A549 treated with AZD2906 at 1 μM for 4 hours (cell line): ENCODE data around the gene DOC2A. TPM values are rescaled to one million over a fixed set of nuclear protein-coding genes. Genes with fewer than 3 reads are reported as not detected.

ENCODE experiments used
- total RNA-seq: library from RNA; stranded (reverse); fragments of 200-300 nt; extraction: Qiagen RNA extraction; gene quantifications from 5 replicates; pipeline ENCODE4 v1.2.3, GENCODE V29; 2022

DOC2A gene
- total RNA-seq = 1.3 to 1.9 TPM (median 1.8 TPM) in 5 replicates

GRCh38 chr16:30010844-30011713 lies at the start of gene DOC2A:
TSS of gene DOC2A (minus strand) at chr16:30011027. CDS start at chr16:30010222, 805 bp downstream.

DNA sequence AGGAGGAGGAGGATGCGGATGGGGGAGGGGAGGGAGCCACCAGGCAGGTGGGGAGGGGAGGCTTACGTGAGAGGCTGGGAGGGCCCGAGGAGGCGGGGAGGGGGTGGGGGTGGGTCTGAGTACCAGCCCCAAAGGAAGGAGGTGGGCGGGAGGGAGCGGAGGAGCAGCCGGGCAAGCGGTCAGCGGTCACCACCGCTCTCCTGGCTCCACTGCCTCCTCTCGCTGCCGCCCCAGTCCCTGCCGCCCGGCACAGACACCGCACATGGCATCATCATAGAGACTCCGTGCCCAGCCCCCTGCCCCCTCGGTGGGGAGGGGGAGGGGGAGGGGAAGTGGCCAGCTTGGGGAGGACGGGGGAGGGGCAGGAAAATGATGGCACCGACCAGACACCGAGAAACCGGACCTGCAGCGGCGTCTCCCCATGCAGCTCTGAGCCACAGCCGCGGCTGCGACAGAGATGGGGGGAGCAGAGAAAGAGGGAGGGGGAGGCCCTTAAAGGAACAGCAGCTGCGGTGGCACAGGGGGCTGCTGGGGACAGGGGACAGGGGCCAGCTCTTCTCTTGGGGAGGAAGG lies 20.1 kb upstream of the DOC2A start, which contains the start of gene TLCD3B:
Gene TLCD3B, minus strand, starts transcription at position 431 of the 573 bp plus-strand sequence. CDS start 744 bp downstream, outside the sequence.

GRCh38 chr16:30022887-30023286 lies 12.1 kb upstream of the DOC2A start, which contains the start of gene C16orf92:
TSS of gene C16orf92 (plus strand) at chr16:30023198. CDS start at chr16:30023341, 143 bp downstream.

GRCh38 chr16:29995911-29996765 lies 14.7 kb downstream of the DOC2A start, which contains the start of gene INO80E:
TSS of gene INO80E (plus strand) at chr16:29996241. CDS start at chr16:29996311, 70 bp downstream.

GRCh38 chr16:29995324-29995910 lies 15.4 kb downstream of the DOC2A start, which contains the start of gene HIRIP3:
TSS of gene HIRIP3 (minus strand) at chr16:29995617. CDS start at chr16:29995605, 12 bp downstream.

GRCh38 chr16:29973384-29974246 lies 37.2 kb downstream of the DOC2A start, which contains the start of gene TAOK2:
TSS of gene TAOK2 (plus strand) at chr16:29973868. CDS start at chr16:29977773, 3,905 bp downstream.

DNA sequence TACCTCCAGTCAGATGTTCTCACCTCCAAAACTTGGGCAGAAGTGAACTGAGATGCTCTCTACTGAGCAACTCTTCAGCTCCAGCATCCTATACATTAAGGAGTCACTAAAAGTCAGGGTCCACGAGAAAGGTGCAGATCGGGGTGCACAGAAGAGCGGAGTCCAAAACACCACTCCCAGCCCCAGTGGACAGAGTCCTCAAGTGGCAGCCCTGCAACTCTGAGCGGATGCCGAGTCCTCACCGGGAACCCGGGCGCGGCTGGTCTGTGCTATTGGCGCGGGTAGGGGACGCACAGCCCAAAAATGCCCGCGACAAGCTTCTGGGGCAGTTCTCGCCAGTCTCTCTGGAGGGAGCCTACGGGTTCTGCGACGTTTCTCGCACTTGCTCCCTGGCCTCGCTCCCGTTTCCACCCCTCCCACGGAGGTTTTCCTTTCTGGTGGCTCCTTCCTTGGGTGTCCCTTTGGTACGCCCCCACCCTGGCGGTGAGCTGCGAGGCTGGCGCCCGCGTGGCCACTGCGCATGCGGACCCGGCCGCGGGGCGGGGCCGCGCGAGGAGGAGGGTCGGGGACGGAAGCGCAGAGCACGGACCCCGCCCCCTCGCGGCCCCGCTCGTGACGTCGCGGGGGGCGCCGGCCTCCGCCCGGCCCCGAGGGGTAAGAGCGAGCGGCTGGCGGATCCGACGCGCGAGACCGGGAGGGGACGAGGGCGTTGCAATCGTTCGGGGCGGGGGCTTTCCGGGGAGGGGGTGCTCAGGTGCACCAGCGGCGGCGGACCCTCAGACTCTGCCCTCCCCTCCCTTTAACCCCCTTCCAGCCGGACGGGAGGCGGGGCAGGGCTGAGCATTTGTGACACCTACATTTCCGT lies 49.1 kb downstream of the DOC2A start, which contains the start of gene TMEM219:
Gene TMEM219, plus strand, starts transcription at position 601 of the 865 bp plus-strand sequence. CDS start 1,065 bp downstream, outside the sequence.

Other genes starting within 250 kb of the DOC2A start
- not detected in 5 replicates for gene ZG16, start 232.8 kb downstream of the DOC2A start, total RNA-seq
- gene KIF22, start 220.3 kb downstream of the DOC2A start, total RNA-seq = 79.8 to 94.5 TPM (median 88.2 TPM) in 5 replicates
- gene MAZ, start 204.5 kb downstream of the DOC2A start, total RNA-seq = 147 to 170 TPM (median 158 TPM) in 5 replicates
- 0.27 to 0.38 TPM (median 0.32 TPM) in 5 replicates for gene PRRT2, start 198.8 kb downstream of the DOC2A start, total RNA-seq
- 38.1 to 43.0 TPM (median 41.2 TPM) in 5 replicates for gene PAGR1, start 194.9 kb downstream of the DOC2A start, total RNA-seq
- gene MVP, start 190.6 kb downstream of the DOC2A start, total RNA-seq = 125 to 150 TPM (median 142 TPM) in 5 replicates
- gene CDIPT, start 147.8 kb downstream of the DOC2A start, total RNA-seq = 61.3 to 95.2 TPM (median 91.3 TPM) in 5 replicates
- 16.9 to 23.4 TPM (median 21.0 TPM) in 5 replicates for gene SEZ6L2, start 111.5 kb downstream of the DOC2A start, total RNA-seq
- 14.6 to 28.2 TPM (median 22.7 TPM) in 5 replicates for gene ASPHD1, start 110.5 kb downstream of the DOC2A start, total RNA-seq
- gene KCTD13, start 84.8 kb downstream of the DOC2A start, total RNA-seq = 10.2 to 16.4 TPM (median 14.5 TPM) in 5 replicates
- gene TMEM219, start 48.9 kb downstream of the DOC2A start, total RNA-seq = 82.6 to 101 TPM (median 99.1 TPM) in 5 replicates
- gene TAOK2, start 37.2 kb downstream of the DOC2A start, total RNA-seq = 25.2 to 31.2 TPM (median 30.1 TPM) in 5 replicates
- 14.6 to 18.0 TPM (median 15.5 TPM) in 5 replicates for gene HIRIP3, start 15.4 kb downstream of the DOC2A start, total RNA-seq
- gene INO80E, start 14.8 kb downstream of the DOC2A start, total RNA-seq = 99.1 to 113 TPM (median 102 TPM) in 5 replicates
- not detected in 5 replicates for gene C16orf92, start 12.2 kb upstream of the DOC2A start, total RNA-seq
- gene TLCD3B, start 20.2 kb upstream of the DOC2A start, total RNA-seq = 0.22 to 0.39 TPM (median 0.26 TPM) in 5 replicates
- 1,572 to 1,866 TPM (median 1,761 TPM) in 5 replicates for gene ALDOA, start 54.7 kb upstream of the DOC2A start, total RNA-seq
- gene PPP4C, start 65.0 kb upstream of the DOC2A start, total RNA-seq = 135 to 153 TPM (median 146 TPM) in 5 replicates
- gene TBX6, start 80.9 kb upstream of the DOC2A start, total RNA-seq = 0.14 to 0.31 TPM (median 0.30 TPM) in 5 replicates
- gene YPEL3, start 85.2 kb upstream of the DOC2A start, total RNA-seq = 4.3 to 9.4 TPM (median 8.6 TPM) in 5 replicates
- 0.61 to 1.6 TPM (median 1.0 TPM) in 5 replicates for gene GDPD3, start 102.5 kb upstream of the DOC2A start, total RNA-seq
- gene MAPK3, start 112.2 kb upstream of the DOC2A start, total RNA-seq = 30.6 to 36.7 TPM (median 34.4 TPM) in 5 replicates
- gene CORO1A, start 172.6 kb upstream of the DOC2A start, total RNA-seq = 1.9 to 2.9 TPM (median 2.0 TPM) in 5 replicates
- 116 to 229 TPM (median 187 TPM) in 5 replicates for gene BOLA2B, start 182.6 kb upstream of the DOC2A start, total RNA-seq
- 13.0 to 20.0 TPM (median 16.4 TPM) in 5 replicates for gene SLX1A, start 182.8 kb upstream of the DOC2A start, total RNA-seq
- 4.3 to 8.0 TPM (median 5.8 TPM) in 5 replicates for gene SULT1A3, start 188.2 kb upstream of the DOC2A start, total RNA-seq
- 1.8 to 3.6 TPM (median 2.4 TPM) in 5 replicates for gene NPIPB13, start 237.5 kb upstream of the DOC2A start, total RNA-seq